Stimulated activated CD4-positive, alpha-beta T cell treated with anti-CD3 and anti-CD28 coated beads, TNF-alpha, amount 100 ng/mL, for 24 hours (primary cell): ENCODE data around the gene GATA3.

Experiments
- DNase-seq, 3 experiments: peaks; one replicate each; pipeline ENCODE4 v3.0.0-alpha.2; 2020; ENCODE audit warnings: low read depth in 3 of 3

The GATA3 gene

DNA sequence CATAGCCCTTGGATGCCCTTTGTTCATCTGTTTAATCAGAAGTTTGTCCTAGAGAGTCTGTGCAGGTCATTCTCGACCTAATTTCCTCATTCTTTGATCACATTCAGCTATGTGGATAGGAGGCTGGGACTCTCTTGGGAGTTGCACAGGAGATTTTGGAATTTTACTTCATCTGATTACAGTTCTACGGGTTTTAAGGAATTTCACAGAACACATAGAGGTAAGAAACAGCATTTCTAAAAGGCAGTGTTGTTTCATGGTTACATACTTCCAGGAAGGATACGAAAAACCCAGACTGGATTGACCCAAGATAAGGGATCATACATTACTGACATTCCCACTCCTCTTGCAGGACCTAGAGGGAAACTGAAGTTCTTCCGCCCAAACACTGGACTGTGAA lies 45.9 kb downstream of the GATA3 start:
- no peak for DNase-seq

DNA sequence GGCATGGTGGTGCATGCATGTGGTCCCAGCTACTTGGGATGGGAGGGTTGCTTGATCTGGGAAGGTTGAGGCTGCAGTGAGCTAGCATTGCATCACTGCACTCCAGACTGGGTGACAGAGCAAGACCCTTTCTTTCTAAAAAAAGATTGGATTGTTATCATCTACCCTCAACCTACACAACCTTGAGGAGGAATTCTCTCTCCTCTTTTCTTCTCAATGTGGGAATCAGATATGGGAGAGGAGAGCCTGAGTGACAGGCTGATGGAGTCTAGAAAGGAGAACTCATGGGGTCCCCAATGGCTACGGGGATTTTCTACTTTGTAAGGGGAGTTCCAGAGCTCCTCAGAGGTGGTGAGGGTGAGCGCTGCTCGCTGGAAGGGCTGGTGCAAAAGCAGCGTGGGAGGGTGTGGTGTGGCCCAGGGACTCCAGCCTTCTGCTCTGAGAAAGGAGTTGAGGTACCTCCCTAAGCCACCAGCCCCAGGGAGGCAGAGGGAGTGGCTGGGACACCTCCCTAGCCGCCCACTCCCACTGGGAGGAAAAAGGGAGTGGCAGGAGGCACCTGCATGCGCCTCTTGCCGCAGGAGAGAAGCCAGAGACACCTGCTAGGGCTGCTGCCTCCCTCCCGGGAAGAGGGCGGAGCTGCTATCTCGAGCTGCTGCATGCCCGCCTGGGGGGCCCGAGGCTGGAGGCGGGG lies 48.4 kb downstream of the GATA3 start:
- DNase-seq, result no peak

DNA sequence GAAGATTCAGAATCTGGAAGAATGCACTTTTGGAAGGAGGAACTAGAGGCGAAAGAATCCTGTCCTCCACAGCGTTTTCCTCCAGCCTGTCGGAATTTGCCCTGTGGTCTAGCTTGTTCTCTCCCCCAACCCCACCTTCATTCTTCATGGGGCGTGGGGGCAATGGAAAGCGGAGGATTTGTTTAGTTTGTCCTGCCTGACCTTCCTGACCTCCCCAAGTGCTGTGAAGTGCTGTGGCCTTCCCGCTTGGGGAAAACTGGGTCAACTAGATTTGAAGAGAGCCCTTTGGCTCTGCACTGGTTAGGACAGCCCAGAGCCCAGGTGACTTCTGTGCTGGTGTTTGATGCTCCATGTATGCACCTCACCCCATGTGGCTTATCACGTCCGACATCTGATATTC lies 49.1 kb downstream of the GATA3 start:
- no peak for DNase-seq

DNA sequence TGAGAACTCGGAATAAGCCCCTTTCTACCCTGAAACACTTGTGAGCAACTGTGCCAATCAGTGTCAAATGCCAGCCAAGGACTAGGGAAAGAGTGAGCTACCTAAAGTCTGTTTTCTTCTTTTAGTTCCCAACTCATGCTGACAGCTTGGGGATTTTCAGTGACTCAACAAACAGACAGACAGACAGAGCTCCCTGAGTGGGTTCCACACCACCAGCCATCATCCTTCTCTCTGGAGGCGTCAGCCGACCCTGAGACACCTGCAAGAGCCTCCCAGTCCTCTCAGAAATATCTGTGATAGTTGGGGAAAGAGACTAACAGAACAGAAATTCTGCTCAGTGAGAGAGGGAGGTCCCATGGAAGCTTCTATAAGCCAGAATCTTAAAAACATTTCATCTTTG lies 49.5 kb downstream of the GATA3 start:
- no peak for DNase-seq

DNA sequence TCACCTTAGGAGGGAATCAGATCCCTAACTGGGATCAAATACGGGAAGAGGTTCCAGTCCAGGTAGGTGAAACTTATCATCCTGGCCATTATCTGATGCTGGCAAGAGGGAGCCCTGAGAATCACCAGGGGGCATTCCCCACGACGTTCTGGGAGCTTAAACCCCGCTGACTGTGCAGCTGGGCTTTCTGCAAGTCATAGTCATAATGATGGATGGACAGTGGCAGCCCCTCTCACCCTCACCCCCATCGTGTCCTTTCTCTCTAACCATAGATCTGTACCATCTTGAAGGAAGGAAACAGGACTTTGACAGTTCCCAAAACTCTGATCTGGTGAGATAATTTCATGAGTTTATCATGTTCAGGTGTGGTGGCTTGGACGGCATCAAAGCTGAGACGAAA lies 50.2 kb downstream of the GATA3 start:
- no peak for DNase-seq

DNA sequence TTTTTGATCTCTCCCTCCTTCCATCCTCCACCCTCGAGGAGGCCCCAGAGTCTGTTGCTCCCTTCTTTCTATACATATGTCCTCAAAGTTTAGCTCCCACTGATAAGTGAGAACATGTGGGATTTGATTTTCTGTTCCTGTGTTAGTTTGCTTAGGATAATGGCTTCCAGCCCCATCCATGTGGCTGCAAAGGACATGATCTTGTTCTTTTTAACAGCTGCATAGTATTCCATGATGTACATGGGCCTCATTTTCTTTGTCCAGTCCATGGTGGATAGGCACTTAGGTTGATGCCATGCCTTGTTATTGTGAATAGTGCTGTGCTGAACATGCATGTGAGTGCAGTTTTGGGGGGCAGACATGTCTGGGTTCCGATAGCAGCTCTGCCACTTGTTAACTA lies 51.4 kb downstream of the GATA3 start:
- no peak for DNase-seq

DNA sequence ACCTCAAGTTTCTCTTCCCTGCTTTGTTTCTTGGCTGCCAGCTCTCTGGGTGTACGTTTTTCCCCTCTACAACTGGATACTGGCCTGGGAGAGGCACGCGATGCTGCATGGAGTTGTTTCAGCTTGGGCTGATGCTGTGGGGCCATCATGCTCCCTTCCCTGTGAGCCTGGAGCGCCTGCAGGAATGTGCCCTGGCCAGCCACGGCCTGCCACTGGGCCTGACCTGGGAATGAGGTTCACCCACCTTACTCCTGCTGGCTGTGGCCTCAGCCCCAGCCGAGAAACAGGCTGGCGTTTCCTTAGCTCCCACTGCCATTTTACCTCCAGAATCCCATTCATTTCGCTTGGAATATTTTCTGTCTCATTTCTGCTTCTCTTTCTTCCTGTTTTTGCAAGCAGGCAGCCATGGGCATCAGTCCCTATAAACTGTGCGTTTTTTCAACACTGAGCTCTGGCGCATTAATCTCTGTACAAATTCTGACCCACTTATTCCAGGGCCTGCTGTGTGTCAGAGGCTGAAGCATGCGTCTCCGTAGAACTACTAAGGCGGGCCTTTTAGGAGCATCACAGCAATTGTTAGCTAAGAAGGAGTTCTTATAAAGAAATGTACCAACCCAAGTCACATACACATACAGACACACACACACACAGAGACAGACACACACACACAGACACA lies 57.9 kb downstream of the GATA3 start:
- DNase-seq, result no peak

DNA sequence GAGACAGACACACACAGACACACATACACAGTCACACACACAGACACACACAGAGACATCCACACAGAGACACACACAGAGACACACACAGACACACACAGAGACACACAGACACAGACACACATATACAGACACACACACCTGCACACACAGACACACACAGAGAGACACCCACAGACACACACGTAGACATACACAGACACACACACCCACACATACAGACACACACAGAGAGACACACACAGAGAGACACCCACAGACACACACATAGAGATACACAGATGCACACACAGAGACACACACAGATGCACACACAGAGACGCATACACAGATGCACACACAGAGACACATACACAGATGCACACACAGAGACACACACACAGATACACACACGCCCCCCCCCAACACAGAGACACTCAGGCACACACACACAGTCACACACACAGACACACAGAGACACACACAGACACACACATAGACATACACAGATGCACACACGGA lies 58.5 kb downstream of the GATA3 start:
- DNase-seq, result no peak

DNA sequence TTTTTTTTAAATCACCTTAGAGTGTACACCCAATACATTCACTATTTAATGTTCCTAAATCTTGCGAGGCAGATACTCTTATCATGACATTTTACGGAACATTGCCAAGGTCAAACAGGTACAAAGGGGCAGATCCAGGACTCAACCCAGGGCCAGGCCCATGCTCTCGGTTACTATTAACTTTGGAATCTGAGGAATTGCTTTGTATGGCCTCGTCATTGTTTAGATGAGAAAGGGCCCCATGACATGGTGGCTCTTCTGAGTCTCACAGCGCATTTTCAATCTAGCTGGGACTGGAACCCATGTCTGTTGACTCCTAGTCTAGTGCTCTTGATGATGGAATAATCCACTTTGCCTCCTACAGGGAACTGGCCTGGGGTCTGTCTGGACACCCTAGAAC lies 59.1 kb downstream of the GATA3 start:
- DNase-seq, result no peak

DNA sequence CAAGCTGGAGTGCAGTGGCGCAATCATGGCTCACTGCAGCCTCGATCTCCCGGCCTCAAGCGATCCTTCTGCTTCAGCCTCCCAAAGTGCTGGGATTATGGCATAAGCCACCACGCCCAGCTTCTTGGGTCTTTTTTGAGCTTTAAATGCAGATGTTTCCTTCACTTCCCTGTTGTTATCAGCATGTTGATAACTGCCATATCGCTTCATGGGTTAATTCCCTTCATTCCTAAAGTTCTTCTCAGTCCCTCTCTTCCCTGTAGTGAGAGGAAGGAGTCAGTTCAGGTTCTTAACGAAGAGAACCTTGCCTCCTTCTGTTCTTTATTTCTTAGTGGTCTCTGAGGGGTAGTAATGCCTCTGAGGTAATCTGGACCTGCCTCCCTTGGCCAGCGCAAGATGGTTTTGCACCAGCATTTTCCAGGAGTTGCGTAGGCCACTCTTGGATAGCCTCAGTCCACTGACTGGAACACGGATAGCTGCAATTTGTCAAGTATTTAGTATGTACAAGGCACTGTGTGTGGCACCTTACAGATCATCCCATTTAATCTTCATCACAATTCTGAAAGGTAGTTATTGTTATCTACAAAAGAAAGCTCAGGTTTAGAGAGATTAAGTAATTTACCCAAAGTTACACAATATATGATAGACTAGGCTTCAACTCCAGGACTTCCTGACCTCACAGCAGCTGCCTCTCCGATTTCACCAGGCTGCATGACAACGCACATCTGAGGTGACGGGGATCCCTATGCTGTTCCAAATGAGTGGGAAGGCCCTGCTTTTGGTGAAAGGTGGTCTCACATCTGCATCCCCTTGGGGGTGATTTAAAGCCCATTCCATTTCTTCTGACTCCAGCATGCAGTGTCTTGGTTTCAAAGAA lies 60.5 kb downstream of the GATA3 start:
- DNase-seq, result no peak

DNA sequence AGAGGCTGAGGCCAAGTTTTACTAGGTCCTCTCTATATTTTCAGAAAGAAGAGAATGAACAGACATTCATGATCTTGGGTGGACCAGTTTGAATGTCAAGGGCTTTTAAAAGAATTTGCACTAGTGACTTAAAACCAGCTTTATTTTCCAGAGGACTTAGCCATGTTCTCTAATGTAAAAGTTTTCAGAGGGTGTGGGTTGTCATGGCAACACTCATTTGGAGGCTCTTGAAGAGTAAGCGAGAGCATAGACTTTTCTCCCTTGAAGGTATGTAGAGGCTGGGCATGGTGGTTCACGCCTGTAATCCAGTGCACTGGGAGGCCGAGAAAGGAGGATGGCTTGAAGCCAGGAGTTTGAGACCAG lies 61.1 kb downstream of the GATA3 start:
- DNase-seq, result no peak

DNA sequence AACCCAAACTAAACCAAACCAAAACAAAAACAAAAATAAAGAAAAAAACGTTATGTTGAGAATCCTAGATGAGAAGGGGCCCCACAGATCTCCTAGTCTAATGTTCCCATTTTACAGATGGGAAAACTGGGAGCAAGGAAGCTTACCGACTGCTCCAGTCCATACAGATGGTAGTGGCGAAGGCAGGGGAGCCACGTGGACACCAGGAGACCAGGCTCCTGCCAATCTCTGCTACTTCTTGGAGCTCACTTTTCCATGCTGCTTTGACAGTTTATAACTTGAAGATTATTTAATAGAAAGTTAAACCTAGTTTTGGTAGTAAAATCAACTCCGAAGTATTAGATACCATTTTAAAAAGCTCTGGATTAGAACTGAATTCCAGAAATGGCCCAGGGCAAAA lies 62.0 kb downstream of the GATA3 start:
- no peak for DNase-seq

DNA sequence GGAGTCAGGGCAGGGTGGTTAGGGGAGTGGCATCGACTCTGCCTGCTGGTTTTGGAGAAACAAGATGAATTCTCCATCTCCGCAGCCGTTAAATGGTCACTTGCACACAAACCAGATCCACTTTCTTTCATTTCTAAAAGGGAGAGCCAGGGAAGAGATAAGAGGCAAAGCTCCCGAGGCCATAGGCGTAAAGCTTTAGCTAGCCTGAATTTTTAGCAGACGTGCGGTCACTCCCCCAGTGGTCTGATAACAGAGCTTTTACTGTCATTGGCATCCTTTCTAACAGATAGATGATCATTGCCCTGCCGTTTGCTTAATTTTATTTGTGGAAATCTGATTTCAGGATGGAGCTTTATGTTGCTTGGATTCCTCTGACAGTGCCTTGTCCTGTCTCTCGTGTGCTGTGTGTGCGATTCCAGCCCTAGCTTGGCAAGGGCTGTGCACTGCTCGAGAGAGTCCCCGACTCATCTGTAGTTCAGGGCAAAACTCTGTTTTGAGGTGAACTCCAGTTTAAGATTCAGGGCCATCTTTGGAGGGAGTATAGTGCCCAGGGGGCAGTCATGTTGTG lies 62.5 kb downstream of the GATA3 start:
- DNase-seq, result no peak

DNA sequence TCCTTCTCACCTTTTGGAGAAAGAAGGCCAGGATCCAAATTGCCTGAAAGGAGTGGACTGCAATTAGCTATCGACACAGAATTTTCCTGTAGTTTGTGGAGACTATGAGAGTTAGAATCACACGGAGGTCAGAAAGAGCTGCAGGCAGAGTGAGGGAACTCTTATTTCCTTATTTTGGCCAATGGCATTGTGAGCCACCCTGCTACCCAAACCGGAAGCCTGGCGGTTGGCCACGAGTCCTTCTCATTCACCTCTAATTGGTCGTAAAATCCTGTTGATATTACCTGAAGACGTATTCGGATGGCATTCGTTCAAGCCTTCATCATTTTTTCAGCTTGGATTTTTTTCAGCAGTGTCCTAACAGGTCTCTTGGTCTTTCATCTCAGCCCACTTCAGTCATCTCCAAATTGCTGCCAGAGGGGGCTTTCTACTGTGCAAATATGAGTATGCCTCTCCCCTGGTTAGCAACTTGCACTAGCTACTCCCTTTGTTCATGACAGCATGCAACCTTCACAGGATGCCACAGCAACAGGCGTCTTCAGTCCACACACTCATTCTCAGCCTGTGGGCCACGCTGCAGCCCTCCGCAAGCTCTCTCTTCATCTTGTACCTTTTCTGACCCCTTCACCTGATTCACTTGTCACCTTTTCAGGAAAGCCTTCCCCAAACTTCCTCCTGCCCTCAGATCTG lies 66.9 kb downstream of the GATA3 start:
- DNase-seq, result no peak

DNA sequence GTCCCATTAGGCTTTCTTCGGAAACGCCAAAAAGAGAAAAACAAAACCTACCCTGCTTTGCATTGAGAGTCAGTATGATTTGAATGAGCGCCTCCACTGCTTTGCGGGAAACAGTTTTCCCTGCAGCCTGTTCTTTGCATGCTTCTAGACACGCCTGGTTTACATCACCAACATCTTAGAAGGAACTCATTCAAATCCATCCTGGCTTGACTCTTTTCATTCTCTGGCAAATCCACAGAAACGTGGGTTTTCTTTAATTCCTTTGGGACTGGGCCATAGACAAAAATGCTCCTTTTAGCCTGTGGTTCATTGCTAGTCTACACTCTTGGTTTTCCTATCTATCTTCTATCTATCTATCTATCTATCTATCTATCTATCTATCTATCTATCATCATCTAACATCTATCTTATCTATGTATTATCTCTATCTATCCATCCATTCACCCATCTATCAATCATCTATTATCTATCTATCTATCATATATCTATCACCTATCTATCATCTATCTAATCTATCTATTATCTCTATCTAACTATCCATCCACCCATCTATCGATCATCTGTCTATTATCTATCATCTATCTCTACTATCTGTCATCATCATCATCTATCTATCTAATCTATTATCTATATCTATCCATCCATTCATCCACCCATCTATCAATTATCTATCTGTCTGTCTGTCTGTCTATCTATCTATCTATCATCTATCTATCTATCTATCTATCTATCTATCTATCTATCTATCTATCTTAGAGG lies 68.3 kb downstream of the GATA3 start:
- no peak for DNase-seq

DNA sequence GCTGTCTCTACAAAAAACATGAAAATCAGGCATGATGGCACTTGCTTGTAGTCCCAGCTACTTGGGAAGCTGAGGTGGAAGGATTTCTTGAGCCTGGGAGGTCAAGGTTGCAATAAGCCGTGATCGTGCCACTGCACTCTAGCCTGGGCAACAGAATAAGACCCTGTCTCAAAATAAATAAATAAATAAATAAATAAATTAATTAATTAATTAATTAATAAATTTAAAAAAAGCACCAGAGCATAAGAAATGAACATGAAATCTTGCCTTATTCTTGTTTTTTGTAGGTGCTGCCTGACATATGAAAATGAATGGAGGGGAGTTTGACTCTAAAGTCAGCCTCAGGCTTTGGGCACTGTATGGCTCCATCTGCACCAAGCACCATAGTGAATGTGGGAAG lies 69.9 kb downstream of the GATA3 start:
- no peak for DNase-seq
